Measurements from ENCODE around the gene CDK19. TPM values are rescaled to one million over a fixed set of nuclear protein-coding genes. Genes with fewer than 3 reads are reported as not detected.

Gene CDK19
- total and polyA plus RNA-seq, 2 of the 4 experiments (the other 2 are of a cell fraction), result 6.0 to 6.8 TPM

DNA sequence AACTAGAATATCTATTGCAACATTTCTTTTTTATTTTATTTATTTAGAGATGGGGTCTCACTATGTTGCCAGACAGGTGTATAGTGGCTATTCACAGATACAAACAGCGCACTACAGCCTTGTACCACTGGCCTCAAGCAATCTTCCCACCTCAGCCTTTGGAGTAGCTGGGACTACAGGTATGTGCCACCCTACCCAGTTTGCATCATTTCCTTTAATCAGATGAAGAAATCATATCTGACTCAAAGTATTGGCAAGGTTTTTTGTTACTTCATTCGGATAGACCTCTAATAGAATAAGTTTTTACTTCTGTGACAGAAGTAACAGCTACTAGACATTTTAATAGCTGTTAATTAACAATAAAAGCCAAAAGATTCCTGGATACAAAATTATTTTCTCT is 153.9 kb downstream of the CDK19 start:
- H2AK5ac ChIP-seq (ENCODE audit: low read depth, low read length), result 0 out of 2 replicates have a peak overlapping the region, but pooled peaks have one; percentile 51
- H3K4me1 ChIP-seq (ENCODE audit: control insufficient read depth, insufficient read depth, low read length), result peaks cover 10% of the 10 kb centered on the region
- no peak overlapping the region for H3K27ac ChIP-seq (ENCODE audit: insufficient read depth, low read length)
- H3K56ac ChIP-seq (ENCODE audit: extremely low read depth, insufficient read depth, low read length), result no peak overlapping the region
- H3K23ac ChIP-seq (ENCODE audit: low read depth, low read length), result no peak overlapping the region
- intact Hi-C loops (cut with micrococcal nuclease) (no loop called here), in situ Hi-C loops (cut with MboI; ENCODE audit: low sequenced_read_pairs) (no loop called here), dilution Hi-C loops (cut with HindIII; ENCODE audit: low sequenced_read_pairs, unreplicated experiment) (no loop called here)
- H3K9ac ChIP-seq (ENCODE audit: low read depth, low read length), result no peak overlapping the region
- no peaks in the 10 kb centered on the region for H3K36me3 ChIP-seq (ENCODE audit: control insufficient read depth, insufficient read depth, low read length)
- no peak overlapping the region for H2BK20ac ChIP-seq (ENCODE audit: low read depth, low read length)
- no peak overlapping the region for H2BK120ac ChIP-seq (ENCODE audit: low read depth, low read length)
- TF ChIP-seq, protein P1, sequence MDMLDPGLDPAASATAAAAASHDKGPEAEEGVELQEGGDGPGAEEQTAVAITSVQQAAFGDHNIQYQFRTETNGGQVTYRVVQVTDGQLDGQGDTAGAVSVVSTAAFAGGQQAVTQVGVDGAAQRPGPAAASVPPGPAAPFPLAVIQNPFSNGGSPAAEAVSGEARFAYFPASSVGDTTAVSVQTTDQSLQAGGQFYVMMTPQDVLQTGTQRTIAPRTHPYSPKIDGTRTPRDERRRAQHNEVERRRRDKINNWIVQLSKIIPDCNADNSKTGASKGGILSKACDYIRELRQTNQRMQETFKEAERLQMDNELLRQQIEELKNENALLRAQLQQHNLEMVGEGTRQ (IDR thresholded peaks at IDR 0.05; ENCODE audit: low read depth, low read length), result no peak
- BruUV-seq (replicated peaks), result no TSS peak
- no peak overlapping the region for H4K8ac ChIP-seq (ENCODE audit: low read depth in 2 of 2, low read length in 2 of 2)
- no peak overlapping the region; the same call in 2 of the 3 replicates for H2BK15ac ChIP-seq (ENCODE audit: low read depth, low read length)
- H2AK9ac ChIP-seq (replicated peaks; ENCODE audit: low read depth, low read length, poor library complexity), result no peak overlapping the region
- POLR2A ChIA-PET (ENCODE audit: unreplicated experiment), result no interaction called here
- H4K5ac ChIP-seq (ENCODE audit: low read depth, low read length), result no peak overlapping the region
- no peak overlapping the region for H3K4me2 ChIP-seq (ENCODE audit: low read depth, low read length)
- no CpG with 5 or more reads among the region's 2 CpGs for WGBS, 2 experiments (ENCODE audit: extremely low coverage in 2 of 2, insufficient read length in 1 of 2)
- H3K27me3 ChIP-seq (ENCODE audit: control insufficient read depth, insufficient read depth, low read length), result no peaks in the 10 kb centered on the region
- H3K9me3 ChIP-seq (ENCODE audit: control insufficient read depth, insufficient read depth, low read length), result no peaks in the 10 kb centered on the region
- H3K14ac ChIP-seq (replicated peaks; ENCODE audit: low read depth, low read length), result no peak overlapping the region
- ATAC-seq (ENCODE audit: low read depth), result no peak
- no peak overlapping the region for H3K4me3 ChIP-seq (ENCODE audit: insufficient read depth, low read depth, low read length)
- peaks cover 7% of the 10 kb centered on the region; the same call in 1 of the 2 replicates for H3K9me1 ChIP-seq (ENCODE audit: insufficient read depth, low read length)
- DNase-seq, result no peak
- H3K79me1 ChIP-seq (ENCODE audit: low read depth in 1 of 2, low read length in 2 of 2), result peaks cover 0 to 8% of the 10 kb centered on the region in 2 experiments; a peak in 2 of 4 replicates
- H4K91ac ChIP-seq (ENCODE audit: insufficient read depth, low read depth, low read length), result no peak overlapping the region
- H3K18ac ChIP-seq (ENCODE audit: low read depth, low read length), result no peak overlapping the region
- no peak overlapping the region for H2BK5ac ChIP-seq (ENCODE audit: low read depth, low read length, poor library complexity, severe bottlenecking)
- H3K4ac ChIP-seq (ENCODE audit: low read depth, low read length), result no peak overlapping the region; the same call in 1 of the 2 replicates
- H2AFZ ChIP-seq (replicated peaks; ENCODE audit: low read length, poor library complexity), result no peak overlapping the region
- CTCF ChIA-PET, result interaction anchor here (0.6 kb wide), 1 partner anchor 547 kb away, joined by 7 read pairs; no protein-coding TSS in a partner anchor
- no peaks in the 10 kb centered on the region for H4K20me1 ChIP-seq (ENCODE audit: insufficient read depth, low read length)

All from IMR-90 (cell line).